ENCODE measurements around the gene KRT72.

Gene KRT72

DNA sequence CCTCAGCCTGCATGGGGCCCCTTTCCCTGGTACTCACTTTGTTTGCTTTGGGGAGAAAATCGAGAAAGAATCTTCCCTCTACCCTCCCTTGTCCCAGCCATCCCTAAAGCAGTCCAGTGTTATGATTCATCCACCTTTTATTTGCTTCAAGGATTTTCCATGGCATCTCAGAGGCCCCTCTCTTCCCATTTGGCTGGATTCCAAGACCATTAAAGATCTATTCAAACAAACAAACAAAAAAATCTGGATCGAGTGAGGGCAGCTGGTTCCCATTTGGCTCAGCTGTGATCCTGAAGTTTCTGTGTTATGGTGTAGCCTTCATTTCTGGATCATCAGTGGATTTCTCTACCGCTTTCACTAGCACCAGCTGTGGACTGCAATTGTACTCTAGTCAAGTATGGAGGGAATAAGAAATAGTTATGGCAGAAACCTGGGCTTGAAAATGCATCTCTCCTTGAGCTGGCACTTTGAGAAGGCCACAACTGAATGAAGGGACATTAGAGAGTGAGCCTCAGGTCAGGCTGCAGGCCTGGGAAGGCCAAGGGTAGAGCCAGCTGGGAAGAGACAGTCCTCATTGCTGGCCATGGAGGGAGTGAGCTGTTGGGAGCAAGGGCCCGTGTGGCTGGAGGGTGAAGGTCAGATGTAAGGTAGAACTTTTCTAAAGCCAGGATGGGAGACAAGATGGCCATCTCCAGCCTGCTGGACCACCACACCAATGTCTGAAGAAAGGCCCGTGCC is 62.0 kb downstream of the KRT72 start:
- no peak for DNase-seq

DNA sequence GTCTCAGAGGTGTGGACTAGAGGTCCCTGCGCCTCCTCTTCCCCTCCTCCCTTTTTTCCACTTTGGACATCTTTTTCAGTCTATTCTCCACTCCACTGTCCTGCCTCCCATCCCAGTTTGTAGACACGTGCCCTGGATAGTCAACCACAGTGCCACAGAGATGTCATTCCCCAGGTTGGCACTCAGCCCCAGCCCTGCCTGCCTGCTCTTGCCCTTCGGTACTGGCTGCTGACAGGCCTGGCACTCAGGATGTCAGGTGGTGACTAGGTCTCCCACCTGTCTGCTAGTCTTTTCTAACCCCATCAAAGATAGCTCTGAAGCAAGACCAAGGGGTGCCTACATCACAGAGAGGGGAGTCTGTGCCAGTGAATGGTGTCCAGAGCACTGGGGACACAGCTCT is 64.2 kb downstream of the KRT72 start:
- DNase-seq: no peak

Measured in RPMI8226 (cell line).